HCT116 (cell line): ENCODE results near the gene PLEKHM1.

ENCODE experiments used
- ATF3 ChIP-seq: IDR thresholded peaks from 2 replicates; pipeline ENCODE4 v1.6.1; 2012
- CEBPB ChIP-seq: IDR thresholded peaks from 2 replicates; pipeline ENCODE4 v1.6.1; 2012; ENCODE audit warnings: low read depth
- CTCF ChIP-seq, 3 experiments: fragments of 200-600 bp in 1 of 3; sonication (generic) in 1 of 3; IDR thresholded peaks in 2 of 3; conservative IDR thresholded peaks in 1 of 3; 2 replicates each; pipeline ENCODE4 v1.5.1; 2012 to 2017; ENCODE audit warnings: low read depth in 2 of 3, low read length in 2 of 3, antibody characterized with exemption in 1 of 3, borderline replicate concordance in 1 of 3, control low read depth in 1 of 3, mild to moderate bottlenecking in 1 of 3, mixed read lengths in 1 of 3, mixed run types in 1 of 3, moderate library complexity in 1 of 3; ENCODE audit not compliant: insufficient read depth in 1 of 3
- EZH2 ChIP-seq: fragments of 200-600 bp; sonication (generic); IDR thresholded peaks from 2 replicates; pipeline ENCODE4 v1.6.1; 2017; ENCODE audit warnings: antibody characterized with exemption, mixed run types
- POLR2A ChIP-seq: IDR thresholded peaks from 2 replicates; pipeline ENCODE4 v1.7.0; 2011; ENCODE audit warnings: borderline replicate concordance; ENCODE audit not compliant: insufficient read depth, insufficient read length; ENCODE audit errors: extremely low read depth
- POLR2AphosphoS5 ChIP-seq: IDR thresholded peaks from 2 replicates; pipeline ENCODE4 v1.6.1; 2011; ENCODE audit warnings: mild to moderate bottlenecking, low read depth, low read length, moderate library complexity
- RAD21 ChIP-seq: IDR thresholded peaks from 2 replicates; pipeline ENCODE4 v1.6.1; 2012; ENCODE audit warnings: low read depth, mild to moderate bottlenecking
- TF ChIP-seq, protein P1 (sequence below): IDR thresholded peaks from 2 replicates; pipeline ENCODE4 v1.6.1; 2012; ENCODE audit warnings: low read depth

- TF ChIP-seq CTCF (IDR thresholded peaks at IDR 0.05 in 2 of 3, conservative IDR thresholded peaks at IDR 0.05 in 1 of 3; ENCODE audit: borderline replicate concordance in 1 of 3, insufficient read depth in 1 of 3, low read depth in 2 of 3, low read length in 2 of 3) (no peak), POLR2AphosphoS5 (no peak), ATF3 (no peak), RAD21 (no peak), CEBPB (no peak), EZH2 (no peak), POLR2A (no peak)
- TF ChIP-seq, protein P1, sequence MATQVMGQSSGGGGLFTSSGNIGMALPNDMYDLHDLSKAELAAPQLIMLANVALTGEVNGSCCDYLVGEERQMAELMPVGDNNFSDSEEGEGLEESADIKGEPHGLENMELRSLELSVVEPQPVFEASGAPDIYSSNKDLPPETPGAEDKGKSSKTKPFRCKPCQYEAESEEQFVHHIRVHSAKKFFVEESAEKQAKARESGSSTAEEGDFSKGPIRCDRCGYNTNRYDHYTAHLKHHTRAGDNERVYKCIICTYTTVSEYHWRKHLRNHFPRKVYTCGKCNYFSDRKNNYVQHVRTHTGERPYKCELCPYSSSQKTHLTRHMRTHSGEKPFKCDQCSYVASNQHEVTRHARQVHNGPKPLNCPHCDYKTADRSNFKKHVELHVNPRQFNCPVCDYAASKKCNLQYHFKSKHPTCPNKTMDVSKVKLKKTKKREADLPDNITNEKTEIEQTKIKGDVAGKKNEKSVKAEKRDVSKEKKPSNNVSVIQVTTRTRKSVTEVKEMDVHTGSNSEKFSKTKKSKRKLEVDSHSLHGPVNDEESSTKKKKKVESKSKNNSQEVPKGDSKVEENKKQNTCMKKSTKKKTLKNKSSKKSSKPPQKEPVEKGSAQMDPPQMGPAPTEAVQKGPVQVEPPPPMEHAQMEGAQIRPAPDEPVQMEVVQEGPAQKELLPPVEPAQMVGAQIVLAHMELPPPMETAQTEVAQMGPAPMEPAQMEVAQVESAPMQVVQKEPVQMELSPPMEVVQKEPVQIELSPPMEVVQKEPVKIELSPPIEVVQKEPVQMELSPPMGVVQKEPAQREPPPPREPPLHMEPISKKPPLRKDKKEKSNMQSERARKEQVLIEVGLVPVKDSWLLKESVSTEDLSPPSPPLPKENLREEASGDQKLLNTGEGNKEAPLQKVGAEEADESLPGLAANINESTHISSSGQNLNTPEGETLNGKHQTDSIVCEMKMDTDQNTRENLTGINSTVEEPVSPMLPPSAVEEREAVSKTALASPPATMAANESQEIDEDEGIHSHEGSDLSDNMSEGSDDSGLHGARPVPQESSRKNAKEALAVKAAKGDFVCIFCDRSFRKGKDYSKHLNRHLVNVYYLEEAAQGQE: no peak
Measured at GRCh38 chr17:45410144-45411091, 80.1 kb downstream of the PLEKHM1 start.
